ENCODE measurements around the gene G3BP2.
"Not testable (repeated sequence)": the region's sequence is repeated elsewhere in the genome, so short reads cannot be mapped to it uniquely, and the experiment has no call there.

The G3BP2 gene

DNA sequence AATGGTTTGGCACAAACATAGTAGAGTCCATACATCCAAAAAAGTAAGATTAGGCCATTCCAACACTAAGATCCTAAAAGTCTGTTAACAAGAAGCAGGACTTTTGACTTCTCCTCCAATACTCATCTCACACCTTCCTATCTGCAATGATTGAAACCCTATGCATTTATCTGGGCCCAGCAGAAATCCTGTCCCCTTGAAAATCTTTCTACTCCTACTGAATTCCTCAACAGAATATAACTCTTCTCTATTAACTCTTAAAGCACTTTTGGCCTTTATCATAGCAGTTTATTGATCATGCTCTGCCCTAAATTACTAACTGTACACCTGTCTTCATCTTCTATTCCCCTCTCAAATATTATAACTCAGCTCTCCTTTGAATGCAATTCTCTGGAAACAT lies 4.6 kb downstream of the G3BP2 start:
- DNase-seq (ENCODE audit: insufficient read length, low spot score) (no peak), FAIRE-seq (no peak)
- TF ChIP-seq CTCF (IDR thresholded peaks at IDR 0.05; ENCODE audit: insufficient read depth, missing control alignments), result no peak

- FAIRE-seq; DNase-seq (ENCODE audit: insufficient read length, low spot score): not testable (repeated sequence)
Measured at GRCh38 chr4:75667636-75668035, 5.6 kb downstream of the G3BP2 start.

DNA sequence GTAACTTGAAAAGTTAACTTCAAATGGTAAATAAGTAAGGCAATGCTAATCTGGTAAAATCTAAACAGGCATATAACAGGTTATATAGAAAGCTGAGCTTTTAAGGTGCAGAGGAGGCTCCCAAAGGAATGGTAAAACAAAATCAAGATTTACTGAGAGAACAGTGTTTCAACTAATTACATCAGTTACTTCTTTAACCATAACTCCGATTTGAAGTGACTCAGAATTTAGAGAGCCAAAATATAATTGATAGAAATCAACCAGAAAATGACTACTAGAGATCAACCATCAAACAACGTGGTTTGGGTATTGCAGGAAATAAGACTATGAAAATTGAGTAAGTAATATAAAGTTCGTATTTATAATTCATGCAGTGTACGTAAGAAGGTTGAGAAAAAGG lies 6.9 kb downstream of the G3BP2 start:
- no peak for FAIRE-seq
- DNase-seq (ENCODE audit: insufficient read length, low spot score), result no peak
- TF ChIP-seq CTCF (IDR thresholded peaks at IDR 0.05; ENCODE audit: insufficient read depth, missing control alignments), result no peak

DNA sequence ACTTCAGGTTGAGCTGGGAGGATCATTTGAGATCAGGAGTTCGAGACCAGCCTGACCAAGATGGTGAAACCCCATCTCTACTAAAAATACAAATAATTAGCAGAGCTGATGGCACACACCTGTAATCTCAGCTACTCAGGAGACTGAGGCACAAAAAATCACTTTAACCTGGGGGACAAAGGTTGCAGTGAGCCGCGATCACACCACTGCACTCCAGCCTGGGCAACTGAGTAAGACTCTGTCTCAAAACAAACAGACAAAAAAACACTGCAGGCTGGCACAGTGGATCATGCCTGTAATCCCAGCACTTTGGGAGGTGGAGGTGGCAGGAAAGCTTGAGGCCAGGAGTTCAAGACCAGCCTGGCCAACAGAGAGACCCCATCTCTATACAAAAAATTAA lies 8.6 kb downstream of the G3BP2 start:
- not testable (repeated sequence) for DNase-seq (ENCODE audit: insufficient read length, low spot score); FAIRE-seq

DNA sequence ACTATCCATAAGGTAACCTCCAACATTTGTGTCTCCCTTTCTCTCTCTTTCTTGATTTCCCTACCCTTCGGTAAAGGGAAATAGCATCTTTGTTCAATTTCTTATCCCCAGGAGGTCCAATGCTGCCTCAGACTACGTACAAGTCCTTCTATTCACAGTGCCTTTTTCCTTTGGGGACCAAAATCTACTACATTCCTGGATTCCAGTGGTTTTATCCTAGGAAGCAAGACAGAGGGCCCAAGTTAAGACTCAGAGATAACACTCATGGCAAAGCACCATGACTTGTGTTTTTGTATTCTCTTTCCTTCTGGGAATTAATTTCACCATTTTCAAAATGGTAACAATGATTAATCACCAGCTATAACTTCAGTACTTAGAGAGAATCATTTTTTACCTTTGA lies 10.6 kb downstream of the G3BP2 start:
- no peak for TF ChIP-seq CTCF (IDR thresholded peaks at IDR 0.05; ENCODE audit: insufficient read depth, missing control alignments)
- no peak for DNase-seq (ENCODE audit: insufficient read length, low spot score)
- FAIRE-seq, result no peak

DNA sequence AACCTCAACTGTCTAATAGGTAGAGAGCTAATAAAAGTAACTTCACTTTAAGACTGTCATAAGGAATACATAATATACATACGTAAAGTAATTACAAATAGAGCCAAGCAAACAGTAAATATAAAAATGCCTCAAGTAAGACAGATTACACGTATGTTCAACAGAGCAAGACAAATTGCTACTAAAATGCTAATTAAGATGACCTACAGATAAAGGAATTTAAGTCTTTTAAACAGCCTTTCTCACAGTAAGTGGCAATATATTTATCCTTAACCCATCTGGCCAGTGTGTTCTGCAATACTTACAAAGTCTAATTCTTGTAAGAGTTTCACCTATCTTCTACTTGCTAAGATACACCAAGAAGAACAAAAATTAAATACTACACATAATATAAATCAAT lies 12.7 kb downstream of the G3BP2 start:
- FAIRE-seq (no peak), DNase-seq (ENCODE audit: insufficient read length, low spot score) (no peak)
- TF ChIP-seq CTCF (IDR thresholded peaks at IDR 0.05; ENCODE audit: insufficient read depth, missing control alignments), result no peak

- TF ChIP-seq CTCF (IDR thresholded peaks at IDR 0.05; ENCODE audit: insufficient read depth, missing control alignments), result no peak
- no peak for FAIRE-seq
- DNase-seq (ENCODE audit: insufficient read length, low spot score), result no peak
Measured at GRCh38 chr4:75659512-75660031, 13.6 kb downstream of the G3BP2 start.

DNA sequence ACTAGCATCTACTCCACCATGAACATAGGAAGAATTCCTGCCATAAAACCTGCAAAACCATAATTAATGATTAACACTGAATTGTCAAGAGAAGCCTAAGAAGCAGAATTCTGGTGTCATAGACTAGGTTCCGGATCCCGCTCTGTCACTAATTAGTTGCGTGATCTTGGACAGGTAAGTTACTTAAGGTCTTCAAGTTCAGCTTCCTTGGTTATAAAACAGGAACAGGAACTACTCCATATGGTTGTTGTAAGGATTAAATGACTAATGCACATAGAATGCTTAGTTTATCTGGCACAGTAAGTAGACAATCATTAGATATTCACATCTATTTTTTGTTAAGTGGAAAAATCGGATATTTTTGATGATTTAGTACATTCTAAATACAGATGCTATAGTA lies 14.3 kb downstream of the G3BP2 start:
- no peak for TF ChIP-seq CTCF (IDR thresholded peaks at IDR 0.05; ENCODE audit: insufficient read depth, missing control alignments)

More for the DNA sequence above, 14.3 kb downstream of the G3BP2 start:
- DNase-seq (ENCODE audit: insufficient read length, low spot score) (no peak), FAIRE-seq (no peak)
